Measurements from ENCODE around the gene NFAM1. TPM values are rescaled to one million over a fixed set of nuclear protein-coding genes. Genes with fewer than 3 reads are reported as not detected.

Gene NFAM1
- total RNA-seq, 1 donor from 2014 or later: 0.88 TPM

GRCh38 chr22:42439821-42440674 is 7.8 kb upstream of the NFAM1 start:
- peak; percentile 48 for ATAC-seq

DNA sequence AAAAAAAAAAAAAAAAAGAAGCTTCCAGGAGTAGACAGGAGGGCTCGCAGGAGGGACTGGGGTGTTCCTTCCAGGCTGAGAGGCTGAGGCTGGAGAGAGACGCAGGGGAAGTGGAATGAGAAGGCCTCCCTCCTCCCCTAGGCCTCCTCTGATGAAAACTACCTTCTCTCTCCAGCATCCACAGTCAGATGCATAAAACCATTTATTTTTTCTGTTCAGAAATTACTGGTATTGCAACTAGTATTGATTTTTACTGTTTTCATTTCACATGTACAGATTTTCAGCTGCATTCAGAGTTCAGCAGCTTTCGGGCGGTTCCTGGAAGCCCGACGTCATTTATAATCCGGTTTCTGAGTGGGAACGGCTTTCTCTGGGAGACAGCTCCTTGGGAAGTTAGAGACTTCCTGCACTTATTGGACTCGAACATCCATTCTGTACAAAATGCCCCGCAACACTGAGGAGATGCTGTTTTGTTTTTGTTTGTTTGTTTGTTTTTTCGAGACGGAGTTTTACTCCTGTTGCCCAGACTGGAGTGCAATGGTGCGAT is 6.9 kb upstream of the NFAM1 start:
- no peak for ATAC-seq

DNA sequence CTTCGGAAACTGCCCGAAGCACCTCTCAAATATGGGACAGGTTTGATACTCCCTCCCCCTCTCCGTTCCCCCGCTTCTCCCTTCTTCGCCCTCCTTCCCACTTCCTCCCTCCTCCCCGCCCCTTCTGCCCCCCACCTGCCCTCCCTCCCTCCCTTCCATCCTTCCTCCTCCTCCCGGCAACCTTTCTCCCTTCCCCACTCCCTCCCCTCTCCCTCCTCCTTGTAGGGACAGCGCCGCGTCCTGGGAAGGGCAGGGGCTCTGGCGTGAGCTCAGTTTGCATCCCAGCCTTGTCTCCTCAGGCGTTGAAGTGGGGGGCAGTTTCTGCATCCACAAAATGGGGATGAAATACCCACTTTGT is 6.1 kb upstream of the NFAM1 start:
- no peak for ATAC-seq

DNA sequence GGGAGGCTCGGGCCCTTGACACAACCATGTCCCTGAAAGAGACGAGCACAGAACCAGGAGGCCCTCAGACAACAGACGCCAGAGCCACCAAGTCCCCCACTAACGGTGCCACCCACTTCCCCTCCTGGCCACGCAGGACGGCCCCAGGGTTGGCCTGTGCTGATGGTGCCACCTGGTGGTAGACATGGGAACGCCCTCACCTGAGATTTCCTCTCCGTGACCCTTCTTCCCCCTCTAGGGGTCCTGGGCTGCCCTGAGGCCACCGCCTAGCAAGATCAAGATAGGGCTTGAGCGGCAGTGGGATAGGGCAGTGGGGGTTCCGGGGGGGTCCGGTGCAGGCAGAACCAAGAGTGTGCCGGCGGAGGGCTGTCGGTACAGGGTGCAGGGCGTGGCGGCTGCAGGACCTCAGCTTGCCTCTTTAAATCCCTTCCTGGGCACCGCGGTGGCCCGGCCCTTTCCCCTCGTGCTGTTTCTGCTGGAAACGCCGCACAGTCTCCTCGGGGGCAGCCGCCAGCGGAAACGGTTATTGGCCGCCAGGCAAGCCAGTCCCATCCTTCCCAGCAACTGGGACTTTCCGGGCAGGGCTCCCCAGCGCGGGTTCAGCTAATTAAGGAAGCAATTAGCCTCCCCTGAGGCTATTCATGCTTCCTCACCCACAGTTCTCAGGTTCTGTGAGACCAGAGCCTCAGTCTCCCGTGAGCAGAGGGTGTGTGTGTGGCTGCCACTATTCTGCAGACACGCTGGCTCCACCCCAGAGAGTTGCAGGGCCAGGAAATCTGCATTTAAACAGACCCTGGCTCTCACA is 5.5 kb upstream of the NFAM1 start:
- ATAC-seq: peak; percentile 61

DNA sequence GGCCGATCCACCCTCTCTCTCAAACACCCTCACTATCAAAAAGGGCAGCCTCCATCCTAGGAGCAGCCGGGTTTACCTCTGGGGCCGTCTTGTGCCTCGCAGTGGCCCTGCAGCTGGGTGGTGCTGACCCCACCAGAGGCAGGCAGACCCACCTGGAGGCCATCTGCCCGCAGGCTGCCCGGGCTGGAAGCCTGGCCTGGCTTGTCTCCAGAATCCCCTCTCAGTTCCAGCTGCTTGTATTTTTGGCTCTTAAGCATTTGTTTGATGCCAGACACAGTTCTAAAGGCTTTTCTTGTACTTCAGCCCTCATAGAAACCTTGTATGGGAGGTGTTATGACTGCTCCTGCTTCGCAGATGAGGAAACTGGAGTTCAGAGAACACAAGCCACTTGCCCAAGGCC is 4.2 kb upstream of the NFAM1 start:
- ATAC-seq: no peak

DNA sequence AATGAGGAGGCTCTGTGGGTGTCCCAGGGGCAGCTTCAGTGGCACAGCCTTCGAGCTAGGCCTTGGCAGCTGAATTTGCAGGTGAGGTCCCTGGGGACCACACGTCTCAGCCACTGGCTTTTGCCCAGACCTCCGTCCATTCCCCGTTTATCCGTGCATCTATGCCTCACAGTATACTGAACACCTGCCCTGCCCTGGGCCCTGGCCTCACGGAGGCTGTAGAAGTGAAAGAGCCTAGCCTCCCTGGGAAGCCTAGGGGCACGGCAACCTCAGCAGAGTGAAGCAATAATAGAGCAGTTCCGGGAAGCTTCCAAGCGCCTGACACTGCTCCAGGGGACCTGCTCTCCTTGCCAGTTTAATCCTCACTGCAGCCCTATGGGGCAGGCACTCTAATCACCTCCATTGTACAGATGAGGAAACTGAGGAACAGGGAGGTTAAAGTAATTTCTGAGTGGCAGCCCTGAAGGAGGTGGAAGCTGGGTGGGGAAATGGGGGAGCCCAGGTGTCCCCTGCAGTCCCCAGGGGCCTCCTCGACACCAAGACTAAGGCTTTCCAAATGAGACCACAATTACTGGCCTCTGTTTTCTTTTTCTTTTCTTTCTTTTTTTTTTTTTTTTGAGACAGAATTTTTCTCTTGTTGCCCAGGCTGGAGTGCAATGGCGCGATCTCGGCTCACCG is 2.7 kb upstream of the NFAM1 start:
- ATAC-seq: peak; percentile 43

DNA sequence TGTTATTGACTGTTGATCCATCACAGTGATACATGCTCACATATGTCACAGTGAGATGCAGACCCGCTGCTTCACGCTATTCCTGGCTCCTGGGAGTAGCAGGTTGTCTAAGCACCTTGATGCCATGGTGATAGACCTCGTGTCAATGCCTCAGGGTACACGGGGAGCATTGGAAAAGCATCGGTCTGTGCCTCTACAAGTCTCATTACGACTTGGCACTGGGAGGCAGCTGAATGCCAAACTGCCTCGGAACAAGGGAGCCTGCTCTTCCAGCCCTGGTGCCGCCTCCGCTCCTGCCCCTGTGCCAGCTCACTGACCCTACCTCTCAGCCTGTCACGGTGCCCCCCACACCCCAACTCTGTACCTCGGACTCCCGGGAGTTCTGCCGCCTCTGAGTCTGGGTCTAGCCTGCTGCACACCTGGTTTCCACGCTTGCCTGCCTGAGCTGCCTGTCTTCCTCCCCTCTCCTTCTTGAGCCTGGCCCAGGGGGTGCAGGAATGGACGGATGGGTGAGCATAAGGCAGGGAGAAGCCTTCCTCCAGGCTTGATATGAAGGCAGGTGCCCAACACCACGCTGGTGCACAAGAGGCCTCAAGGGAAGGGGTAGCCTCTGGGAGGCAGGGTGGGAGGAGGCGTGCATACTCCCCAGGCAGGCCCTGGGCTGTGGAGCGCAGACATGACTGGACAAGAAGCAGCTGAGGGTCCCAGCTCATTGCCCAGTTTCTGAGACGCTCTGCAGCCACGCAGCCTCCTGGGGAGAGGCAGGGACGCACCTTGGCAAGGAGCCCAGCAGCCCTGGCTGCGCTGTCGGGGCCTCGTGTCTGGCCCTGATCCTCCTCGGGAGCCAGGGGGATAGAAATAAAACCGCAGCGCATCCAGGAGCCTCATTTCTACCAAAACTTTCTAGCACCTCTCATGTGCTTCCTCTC is 1.8 kb upstream of the NFAM1 start:
- peak; percentile 70 for ATAC-seq

- no peak for ATAC-seq
Measured at GRCh38 chr22:42432818-42433217, 615 bp upstream of the NFAM1 start.

DNA sequence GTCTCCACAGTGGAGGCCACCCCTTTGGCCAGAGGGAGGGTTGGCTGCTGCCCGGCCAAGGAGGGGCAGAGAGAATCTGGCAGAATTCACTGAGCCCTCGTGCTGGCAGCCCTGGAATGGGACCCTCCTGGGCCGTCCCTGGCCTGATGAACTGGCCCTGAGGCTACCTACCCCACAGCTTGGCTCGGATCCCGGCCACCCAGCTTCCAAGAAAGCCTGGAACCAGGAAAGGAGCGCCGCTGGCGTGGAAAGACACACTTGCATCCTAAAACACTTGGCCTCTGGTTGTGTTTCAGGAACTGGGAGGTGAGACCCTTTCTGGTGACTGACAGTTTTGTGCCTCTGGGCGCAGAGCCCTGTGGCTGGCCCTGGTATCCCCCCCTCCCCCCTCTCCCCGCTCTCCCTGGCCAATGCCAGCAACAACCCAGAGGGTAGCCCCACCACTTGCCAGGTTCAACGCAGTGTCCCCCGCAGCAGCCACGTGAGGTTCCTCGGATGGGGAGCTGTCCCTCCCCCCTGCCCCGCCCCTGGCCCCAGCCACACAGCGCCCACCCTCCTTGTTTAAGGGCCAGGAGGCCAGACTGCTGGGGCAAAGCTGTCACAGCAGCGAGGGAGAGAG is 693 bp downstream of the NFAM1 start:
- no peak for ATAC-seq

- ATAC-seq: no peak
Measured at GRCh38 chr22:42430528-42431125, 1.6 kb downstream of the NFAM1 start.

GRCh38 chr22:42428760-42429159 is 3.4 kb downstream of the NFAM1 start:
- no peak for ATAC-seq

DNA sequence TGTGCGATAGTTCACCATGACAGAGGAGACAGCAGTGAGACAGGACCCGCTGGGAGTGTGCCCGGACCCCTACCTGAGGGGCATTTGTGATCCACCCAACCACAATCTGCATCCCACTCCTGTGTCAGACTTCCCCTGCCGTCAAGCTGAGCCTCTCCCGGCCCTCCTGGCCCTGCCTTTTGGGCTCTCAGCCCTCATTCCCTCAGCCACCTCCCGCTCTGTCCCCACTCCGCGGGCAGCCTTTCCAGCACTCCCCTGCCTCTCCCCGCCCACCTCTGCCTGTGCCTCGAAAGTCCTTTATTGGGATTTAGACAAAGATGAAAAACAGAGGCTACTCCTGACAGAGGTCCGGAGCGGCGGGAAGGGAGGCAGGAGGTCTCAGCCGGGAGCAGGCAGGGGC is 4.2 kb downstream of the NFAM1 start:
- ATAC-seq: no peak

- no peak for ATAC-seq
Measured at GRCh38 chr22:42427167-42427566, 5.0 kb downstream of the NFAM1 start.

DNA sequence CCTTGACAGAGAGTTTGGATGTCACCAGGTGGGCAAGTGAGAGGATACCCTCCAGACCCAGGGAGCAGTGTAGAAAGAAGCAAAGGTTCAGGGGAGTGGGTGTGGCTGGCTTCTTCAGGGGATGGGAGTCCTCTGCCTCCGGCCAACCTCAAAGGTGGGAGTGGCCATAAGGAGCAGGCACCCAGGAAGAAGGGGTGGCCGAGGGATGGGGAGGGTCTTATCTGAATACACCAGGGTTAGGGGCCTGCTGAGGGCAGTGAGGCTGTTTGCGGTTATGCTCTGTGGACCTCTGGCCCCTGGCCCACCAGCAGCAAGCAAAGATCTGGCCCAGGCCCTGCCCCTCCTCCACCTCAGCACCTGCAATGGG is 6.2 kb downstream of the NFAM1 start:
- peak; percentile 12 for ATAC-seq

DNA sequence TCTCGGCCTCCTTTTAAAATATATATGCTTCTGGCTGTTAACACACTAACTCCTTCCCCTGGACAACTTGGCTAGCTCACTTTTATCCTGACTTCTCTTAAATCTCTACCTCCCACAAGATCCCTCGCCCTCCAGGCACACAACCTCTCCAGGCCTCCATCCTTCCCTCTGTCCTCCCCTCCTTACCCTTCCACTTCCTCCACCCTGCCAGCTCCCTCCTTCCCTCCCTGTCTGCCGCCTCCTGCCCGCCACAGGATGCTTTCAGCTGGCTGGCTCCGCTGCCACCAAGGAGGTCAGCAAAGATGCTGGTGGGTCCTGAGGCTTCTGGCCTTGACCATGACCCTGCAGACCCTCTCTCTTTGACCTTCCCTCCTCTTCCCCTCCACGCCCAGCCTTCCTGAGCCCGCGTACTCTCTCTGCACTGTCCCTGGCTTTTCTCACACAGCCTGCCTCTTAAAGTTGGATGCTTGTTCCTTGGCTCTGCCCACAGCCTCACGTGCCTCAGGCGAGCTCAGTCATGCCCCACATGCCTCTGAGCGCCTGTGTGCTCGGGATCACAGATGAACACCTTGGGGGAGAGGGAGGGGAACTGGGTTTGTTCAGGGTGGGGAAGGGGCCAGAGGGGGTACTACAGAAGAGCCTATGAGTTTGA is 6.7 kb downstream of the NFAM1 start:
- peak; percentile 70 for ATAC-seq

DNA sequence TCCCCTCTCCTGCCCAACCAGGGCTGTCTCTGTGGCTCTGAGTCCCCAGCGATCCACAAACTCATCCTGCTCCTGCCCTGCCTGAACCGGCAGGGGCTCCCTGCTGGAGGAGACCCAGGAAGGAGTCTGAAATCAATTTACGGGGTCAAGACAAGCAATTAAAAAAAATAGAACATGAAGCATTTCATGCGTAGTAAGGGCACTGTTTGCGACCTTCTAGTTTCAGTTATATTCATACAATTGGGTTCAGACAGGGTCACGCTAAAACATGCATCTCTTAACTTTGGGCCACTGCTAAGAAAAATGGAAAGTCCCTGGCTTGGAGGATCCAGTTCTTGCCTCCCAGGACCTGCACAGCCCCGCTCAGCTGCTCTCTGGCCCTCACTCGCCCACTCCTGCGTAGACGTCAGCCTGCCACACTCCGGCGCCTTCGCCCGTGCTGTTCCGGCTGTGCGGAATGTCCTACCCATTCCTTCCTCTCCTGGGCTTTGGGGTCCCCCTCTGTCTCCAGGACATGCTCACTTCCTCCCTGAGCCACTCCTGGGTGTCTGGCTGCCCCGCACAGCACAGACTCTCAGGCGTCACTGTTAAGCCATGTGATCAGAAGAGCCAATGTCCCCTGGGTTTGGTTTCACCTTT is 12.8 kb downstream of the NFAM1 start:
- peak; percentile 44 for ATAC-seq

DNA sequence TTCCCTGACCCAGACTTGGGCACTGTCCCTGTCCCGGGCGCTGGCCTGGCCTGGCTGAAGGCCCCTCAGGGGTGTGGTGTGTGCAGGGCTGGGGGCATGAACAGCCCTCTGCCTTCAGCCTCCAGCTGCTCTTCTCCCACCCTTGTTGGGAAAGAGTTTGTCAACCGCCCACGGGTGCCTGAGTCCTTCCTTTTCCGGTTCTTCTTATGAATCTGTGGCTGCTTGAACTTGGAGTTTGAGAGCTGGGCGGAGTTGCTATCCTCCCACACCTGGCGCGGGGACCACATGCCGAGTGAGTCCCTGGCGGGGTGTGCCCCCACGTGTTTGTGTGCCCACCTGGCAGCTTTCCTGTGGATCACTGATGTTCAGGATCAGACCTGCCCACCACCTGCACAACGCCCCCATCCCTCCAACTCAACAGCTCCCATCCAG is 13.4 kb downstream of the NFAM1 start:
- ATAC-seq: peak; percentile 38

DNA sequence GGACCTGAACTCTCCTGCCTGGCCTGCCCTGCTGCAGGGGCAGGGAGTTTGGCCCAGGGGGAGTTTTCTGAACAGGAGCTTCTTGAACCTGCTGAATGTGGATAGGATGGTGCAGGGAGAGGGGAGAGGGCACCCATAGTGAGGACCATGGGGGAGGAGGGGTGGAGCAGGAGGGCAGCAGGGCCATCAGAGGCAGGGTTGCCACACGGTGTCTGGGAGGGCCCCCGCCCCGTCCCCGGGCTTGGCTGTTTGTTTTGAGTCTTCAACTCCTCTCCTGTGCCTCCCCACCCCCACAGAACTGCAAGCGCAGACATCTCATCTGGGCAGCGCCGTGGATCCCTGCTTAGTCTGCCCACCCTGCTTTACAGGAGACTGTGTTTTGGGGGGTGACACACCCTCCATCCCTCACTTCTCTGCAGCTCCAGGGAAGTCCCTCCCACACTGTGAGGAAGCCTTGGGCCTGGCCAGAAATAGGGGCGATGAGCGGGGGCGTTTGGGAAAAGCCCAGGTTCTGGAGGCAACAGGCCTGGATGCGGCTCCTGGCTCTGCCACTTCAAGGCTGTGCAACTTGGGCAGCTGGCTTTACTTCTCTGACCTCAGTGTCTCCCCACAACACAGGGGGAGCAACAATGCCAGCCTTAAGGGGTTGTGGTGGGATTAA is 14.4 kb downstream of the NFAM1 start:
- no peak for ATAC-seq

GRCh38 chr22:42416671-42417230 is 15.5 kb downstream of the NFAM1 start:
- no peak for ATAC-seq

Data from esophagus mucosa (tissue), 1 donor.